ENCODE measurements around the gene FHL3. TPM values are rescaled to one million over a fixed set of nuclear protein-coding genes. Genes with fewer than 3 reads are reported as not detected.

Gene FHL3
- polyA plus RNA-seq, 2 of the 4 experiments (the other 2 are of a cell fraction), result 1.4 to 5.4 TPM

DNA sequence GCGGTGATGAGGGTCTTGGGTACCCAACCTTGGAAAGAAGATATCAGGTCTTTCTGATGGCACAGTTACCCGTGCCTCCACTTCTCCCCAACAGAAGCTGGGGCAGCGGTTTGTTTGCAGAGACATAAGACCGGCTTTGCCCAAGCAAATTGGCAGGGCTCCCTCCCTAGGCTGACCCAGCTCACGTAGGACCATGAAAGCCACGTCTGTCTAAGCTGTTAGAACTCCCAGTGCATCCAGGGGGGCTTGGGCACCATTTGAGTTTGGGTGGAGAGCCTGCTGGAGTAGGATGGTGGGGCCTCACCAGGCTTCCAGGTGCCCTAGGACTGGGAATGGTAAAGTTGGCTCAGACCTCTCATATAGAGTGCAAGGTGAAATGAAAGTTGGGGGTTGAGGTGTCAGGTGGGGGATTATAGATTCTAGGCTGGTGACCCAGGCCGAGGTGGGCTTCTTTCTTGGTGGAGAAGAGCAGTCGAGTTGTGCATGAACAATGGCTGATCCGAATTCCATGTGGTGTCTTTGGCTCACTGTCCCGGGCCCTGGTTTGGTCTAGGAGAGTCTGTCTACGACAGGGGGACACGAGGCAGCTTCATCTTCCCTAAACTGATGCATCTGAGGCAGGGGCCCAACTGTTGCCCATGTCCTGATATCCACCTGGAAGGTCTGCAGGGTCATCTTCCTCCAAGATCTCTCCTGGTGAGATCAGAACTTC lies 37.9 kb upstream of the FHL3 start:
- ATAC-seq (no peak), FAIRE-seq (no peak), DNase-seq (ENCODE audit: low read depth in 1 of 2, low spot score in 1 of 2) (no peak)
- Histone ChIP-seq H3K4me1 (peaks cover 30% of the 10 kb centered on the region; the same call in 2 of the 3 replicates), H3K9me3 (no peaks in the 10 kb centered on the region), H3K4me2 (no peak overlapping the region), H3K4me3 (no peak overlapping the region), H3K27ac (no peak overlapping the region)
- CTCF ChIA-PET, result interaction anchor here (1.6 kb wide), 1 partner anchor 792 kb away, joined by 4 read pairs; no protein-coding TSS in a partner anchor
- POLR2A ChIA-PET, result no interaction called here
- 66% methylated on average over 7 of the region's 12 CpGs for WGBS (ENCODE audit: missing lambda C conversion rate)
- TF ChIP-seq HOXB5 (CRISPR knock-in tag; IDR thresholded peaks at IDR 0.05) (no peak), FOSB (CRISPR knock-in tag; IDR thresholded peaks at IDR 0.05) (no peak), RAD21 (conservative IDR thresholded peaks at IDR 0.05 in 1 of 2, IDR thresholded peaks at IDR 0.05 in 1 of 2) (no peak), CHD4 (IDR thresholded peaks at IDR 0.05; ENCODE audit: borderline replicate concordance) (no peak), MYC (IDR thresholded peaks at IDR 0.05; ENCODE audit: borderline replicate concordance, low read length) (no peak), FOXS1 (CRISPR knock-in tag; IDR thresholded peaks at IDR 0.05) (no peak), GATA3 (IDR thresholded peaks at IDR 0.05; ENCODE audit: borderline replicate concordance) (no peak), RFX5 (IDR thresholded peaks at IDR 0.05) (no peak), PHF8 (IDR thresholded peaks at IDR 0.05; ENCODE audit: borderline replicate concordance, low read depth) (no peak), ZSCAN20 (CRISPR knock-in tag; IDR thresholded peaks at IDR 0.05) (no peak), CEBPB (IDR thresholded peaks at IDR 0.05) (no peak), HDAC2 (IDR thresholded peaks at IDR 0.05) (no peak), JUNB (IDR thresholded peaks at IDR 0.05) (no peak), FOSL2 (IDR thresholded peaks at IDR 0.05) (no peak), FOSL2 (CRISPR knock-in tag; IDR thresholded peaks at IDR 0.05) (no peak)
- TF ChIP-seq, protein P1, sequence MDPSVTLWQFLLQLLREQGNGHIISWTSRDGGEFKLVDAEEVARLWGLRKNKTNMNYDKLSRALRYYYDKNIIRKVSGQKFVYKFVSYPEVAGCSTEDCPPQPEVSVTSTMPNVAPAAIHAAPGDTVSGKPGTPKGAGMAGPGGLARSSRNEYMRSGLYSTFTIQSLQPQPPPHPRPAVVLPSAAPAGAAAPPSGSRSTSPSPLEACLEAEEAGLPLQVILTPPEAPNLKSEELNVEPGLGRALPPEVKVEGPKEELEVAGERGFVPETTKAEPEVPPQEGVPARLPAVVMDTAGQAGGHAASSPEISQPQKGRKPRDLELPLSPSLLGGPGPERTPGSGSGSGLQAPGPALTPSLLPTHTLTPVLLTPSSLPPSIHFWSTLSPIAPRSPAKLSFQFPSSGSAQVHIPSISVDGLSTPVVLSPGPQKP (IDR thresholded peaks at IDR 0.05; ENCODE audit: low read depth, low read length), result no peak
- TF ChIP-seq, protein P2, sequence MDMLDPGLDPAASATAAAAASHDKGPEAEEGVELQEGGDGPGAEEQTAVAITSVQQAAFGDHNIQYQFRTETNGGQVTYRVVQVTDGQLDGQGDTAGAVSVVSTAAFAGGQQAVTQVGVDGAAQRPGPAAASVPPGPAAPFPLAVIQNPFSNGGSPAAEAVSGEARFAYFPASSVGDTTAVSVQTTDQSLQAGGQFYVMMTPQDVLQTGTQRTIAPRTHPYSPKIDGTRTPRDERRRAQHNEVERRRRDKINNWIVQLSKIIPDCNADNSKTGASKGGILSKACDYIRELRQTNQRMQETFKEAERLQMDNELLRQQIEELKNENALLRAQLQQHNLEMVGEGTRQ (IDR thresholded peaks at IDR 0.05), result no peak
- TF ChIP-seq, protein P3, sequence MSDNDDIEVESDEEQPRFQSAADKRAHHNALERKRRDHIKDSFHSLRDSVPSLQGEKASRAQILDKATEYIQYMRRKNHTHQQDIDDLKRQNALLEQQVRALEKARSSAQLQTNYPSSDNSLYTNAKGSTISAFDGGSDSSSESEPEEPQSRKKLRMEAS (IDR thresholded peaks at IDR 0.05), result no peak
- TF ChIP-seq, protein P4, sequence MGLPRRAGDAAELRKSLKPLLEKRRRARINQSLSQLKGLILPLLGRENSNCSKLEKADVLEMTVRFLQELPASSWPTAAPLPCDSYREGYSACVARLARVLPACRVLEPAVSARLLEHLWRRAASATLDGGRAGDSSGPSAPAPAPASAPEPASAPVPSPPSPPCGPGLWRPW (IDR thresholded peaks at IDR 0.05), result no peak
- TF ChIP-seq, protein P5, sequence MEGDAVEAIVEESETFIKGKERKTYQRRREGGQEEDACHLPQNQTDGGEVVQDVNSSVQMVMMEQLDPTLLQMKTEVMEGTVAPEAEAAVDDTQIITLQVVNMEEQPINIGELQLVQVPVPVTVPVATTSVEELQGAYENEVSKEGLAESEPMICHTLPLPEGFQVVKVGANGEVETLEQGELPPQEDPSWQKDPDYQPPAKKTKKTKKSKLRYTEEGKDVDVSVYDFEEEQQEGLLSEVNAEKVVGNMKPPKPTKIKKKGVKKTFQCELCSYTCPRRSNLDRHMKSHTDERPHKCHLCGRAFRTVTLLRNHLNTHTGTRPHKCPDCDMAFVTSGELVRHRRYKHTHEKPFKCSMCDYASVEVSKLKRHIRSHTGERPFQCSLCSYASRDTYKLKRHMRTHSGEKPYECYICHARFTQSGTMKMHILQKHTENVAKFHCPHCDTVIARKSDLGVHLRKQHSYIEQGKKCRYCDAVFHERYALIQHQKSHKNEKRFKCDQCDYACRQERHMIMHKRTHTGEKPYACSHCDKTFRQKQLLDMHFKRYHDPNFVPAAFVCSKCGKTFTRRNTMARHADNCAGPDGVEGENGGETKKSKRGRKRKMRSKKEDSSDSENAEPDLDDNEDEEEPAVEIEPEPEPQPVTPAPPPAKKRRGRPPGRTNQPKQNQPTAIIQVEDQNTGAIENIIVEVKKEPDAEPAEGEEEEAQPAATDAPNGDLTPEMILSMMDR (IDR thresholded peaks at IDR 0.05), result no peak

DNA sequence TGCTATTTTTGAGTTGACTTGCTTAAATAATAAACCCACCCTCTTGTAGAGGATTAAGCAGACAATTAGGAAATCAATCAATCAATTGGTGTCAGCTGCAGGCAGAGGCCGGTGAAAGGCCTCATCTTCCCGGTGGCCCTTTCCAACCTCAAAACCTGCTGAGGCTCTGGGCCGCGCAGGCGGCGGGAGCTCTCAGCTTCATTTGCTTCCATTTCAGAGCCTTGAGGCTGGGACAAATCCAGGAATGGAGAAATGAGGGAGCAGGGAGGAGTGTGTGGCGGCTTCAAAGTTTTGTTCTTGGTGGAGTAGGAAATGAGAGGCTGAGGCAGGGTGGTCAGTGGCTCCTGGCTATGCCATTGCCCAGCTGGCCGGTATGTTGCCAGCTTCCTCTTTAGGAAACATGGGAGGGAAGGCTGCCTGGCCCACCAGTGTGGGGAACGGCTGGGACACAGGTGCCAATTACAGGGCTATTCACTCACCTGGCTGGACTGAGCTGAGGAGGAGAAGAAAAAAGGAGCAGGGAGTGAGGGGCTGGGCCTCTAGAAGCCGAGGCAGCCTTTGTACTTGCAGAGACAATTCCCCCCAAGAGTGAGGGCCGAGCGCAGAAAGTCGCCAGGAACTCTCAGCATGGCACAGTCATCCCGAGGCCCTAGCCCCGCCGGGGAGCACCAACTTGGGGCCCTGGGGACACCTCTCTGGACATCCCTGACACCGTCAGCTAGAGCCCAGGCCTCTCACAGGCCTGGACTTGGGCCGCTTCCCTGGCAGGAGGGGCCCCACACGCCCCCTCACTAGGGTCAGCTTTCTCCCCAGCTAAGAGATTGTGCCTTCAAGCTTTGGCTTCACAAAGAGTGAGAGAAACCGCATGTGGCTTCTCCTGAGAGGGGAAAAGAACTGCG lies 36.9 kb upstream of the FHL3 start:
- ChIA-PET CTCF (interaction anchor here (1.2 to 1.6 kb wide), 2 partner anchors 771 to 793 kb away, joined by 3 to 4 read pairs; no protein-coding TSS in a partner anchor), POLR2A (no interaction called here)
- H3K4me2 ChIP-seq, result no peak overlapping the region
- ATAC-seq (no peak), FAIRE-seq (no peak), DNase-seq (ENCODE audit: low read depth in 1 of 2, low spot score in 1 of 2) (no peak)
- no peak overlapping the region for H3K4me3 ChIP-seq
- WGBS (ENCODE audit: missing lambda C conversion rate), result 77% methylated on average over 16 of the region's 21 CpGs
- peaks cover 31% of the 10 kb centered on the region; the same call in 2 of the 3 replicates for H3K4me1 ChIP-seq
- no peaks in the 10 kb centered on the region for H3K9me3 ChIP-seq
- H3K27ac ChIP-seq, result no peak overlapping the region
- TF ChIP-seq NFE2L2 (conservative IDR thresholded peaks at IDR 0.05; ENCODE audit: low read length) (no peak), HEYL (CRISPR knock-in tag; IDR thresholded peaks at IDR 0.05) (no peak), TP53 (CRISPR knock-in tag; IDR thresholded peaks at IDR 0.05) (no peak), EHF (CRISPR knock-in tag; IDR thresholded peaks at IDR 0.05) (no peak), RCOR1 (IDR thresholded peaks at IDR 0.05; ENCODE audit: low read depth, low read length) (no peak), RFX5 (IDR thresholded peaks at IDR 0.05) (no peak), ZNF302 (CRISPR knock-in tag; IDR thresholded peaks at IDR 0.05) (no peak), ZSCAN20 (CRISPR knock-in tag; IDR thresholded peaks at IDR 0.05) (no peak), JUN (IDR thresholded peaks at IDR 0.05) (no peak), POLR2A (IDR thresholded peaks at IDR 0.05; ENCODE audit: low read length) (no peak), HOXB5 (CRISPR knock-in tag; IDR thresholded peaks at IDR 0.05) (no peak), NPAS2 (CRISPR knock-in tag; IDR thresholded peaks at IDR 0.05; ENCODE audit: borderline replicate concordance) (no peak)
- TF ChIP-seq, protein P3 (IDR thresholded peaks at IDR 0.05), result no peak
- TF ChIP-seq, protein P6, sequence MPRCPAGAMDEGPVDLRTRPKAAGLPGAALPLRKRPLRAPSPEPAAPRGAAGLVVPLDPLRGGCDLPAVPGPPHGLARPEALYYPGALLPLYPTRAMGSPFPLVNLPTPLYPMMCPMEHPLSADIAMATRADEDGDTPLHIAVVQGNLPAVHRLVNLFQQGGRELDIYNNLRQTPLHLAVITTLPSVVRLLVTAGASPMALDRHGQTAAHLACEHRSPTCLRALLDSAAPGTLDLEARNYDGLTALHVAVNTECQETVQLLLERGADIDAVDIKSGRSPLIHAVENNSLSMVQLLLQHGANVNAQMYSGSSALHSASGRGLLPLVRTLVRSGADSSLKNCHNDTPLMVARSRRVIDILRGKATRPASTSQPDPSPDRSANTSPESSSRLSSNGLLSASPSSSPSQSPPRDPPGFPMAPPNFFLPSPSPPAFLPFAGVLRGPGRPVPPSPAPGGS (IDR thresholded peaks at IDR 0.05), result no peak
- TF ChIP-seq, protein P2 (IDR thresholded peaks at IDR 0.05), result no peak
